Measurements from ENCODE around the gene EGF.
"Not testable (repeated sequence)": the region's sequence is repeated elsewhere in the genome, so short reads cannot be mapped to it uniquely, and the experiment has no call there.

The EGF gene

DNA sequence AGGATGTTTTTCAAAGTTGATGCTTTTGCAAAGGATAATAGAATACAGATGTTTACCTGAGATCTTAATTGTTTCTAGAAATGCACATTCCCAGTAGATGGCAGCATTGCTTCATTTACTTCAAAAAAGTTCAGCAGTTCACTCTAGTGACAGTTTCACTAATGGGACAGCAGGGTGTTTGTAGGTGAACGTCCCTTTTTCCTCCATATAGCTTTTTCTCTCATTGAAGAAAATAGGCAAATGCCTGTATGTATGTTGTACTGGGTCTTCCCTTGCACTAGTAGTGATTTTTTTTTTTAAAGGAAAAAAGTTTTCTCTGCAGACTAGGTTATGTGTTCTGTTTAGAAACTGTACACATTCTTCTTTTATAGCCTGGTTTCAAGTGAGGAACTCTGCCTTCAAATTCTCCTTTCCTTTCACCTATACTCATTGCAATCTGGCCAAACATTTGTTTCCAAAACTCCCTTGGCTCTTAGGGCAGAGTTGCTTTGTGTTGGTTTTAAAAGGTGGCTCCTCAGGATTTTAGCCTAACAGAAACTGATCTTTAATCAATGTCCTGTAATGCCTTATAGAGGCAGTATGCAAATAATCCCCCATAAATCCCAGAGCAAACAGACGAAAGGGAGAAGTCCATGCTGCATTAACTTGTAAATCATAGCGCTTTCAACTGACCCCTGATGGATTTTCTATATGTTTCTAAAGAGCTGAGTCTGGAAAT, 86.3 kb downstream of the EGF start:
- DNase-seq = peak; percentile 61

- DNase-seq = no peak
Observed at GRCh38 chr4:109999585-109999912, 86.9 kb downstream of the EGF start.

GRCh38 chr4:110002326-110002725, 89.6 kb downstream of the EGF start:
- DNase-seq = no peak

DNA sequence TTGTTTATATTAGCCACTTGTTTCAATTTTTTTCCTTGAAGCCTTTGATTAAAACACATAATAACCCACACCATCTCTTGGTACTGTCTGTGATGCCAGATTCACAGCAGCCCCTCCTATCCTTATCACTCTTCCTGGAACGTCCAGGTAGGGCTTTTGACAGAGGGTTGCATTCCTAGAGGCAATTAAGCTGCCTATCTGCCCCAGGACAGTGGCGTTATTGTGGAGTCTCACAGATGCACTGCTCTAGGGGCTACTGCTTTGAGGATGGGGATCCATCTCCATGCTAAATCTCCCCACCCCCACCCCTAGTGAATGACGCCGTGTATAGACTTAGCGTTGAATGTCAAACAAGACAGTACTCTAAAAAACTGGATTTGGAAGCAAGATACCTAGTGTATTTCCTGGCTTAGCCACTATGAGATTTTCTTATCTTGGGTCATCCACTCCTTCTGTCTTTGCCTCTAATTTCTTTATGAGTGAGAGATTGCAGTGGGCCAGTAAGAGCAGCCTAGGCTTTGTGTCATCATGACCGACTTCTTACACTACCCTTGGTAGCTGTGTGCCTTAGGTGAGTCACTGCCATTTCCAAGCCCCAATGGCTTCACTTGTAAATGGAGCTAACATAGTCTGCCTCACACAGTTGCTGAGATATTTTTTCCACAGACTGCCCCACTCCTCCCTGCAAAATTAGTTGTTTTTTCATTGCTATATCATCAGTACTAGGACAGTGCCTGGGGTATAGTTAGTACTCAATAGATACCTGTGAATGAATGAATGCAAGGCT, 90.9 kb downstream of the EGF start:
- peak; percentile 10 for DNase-seq

DNA sequence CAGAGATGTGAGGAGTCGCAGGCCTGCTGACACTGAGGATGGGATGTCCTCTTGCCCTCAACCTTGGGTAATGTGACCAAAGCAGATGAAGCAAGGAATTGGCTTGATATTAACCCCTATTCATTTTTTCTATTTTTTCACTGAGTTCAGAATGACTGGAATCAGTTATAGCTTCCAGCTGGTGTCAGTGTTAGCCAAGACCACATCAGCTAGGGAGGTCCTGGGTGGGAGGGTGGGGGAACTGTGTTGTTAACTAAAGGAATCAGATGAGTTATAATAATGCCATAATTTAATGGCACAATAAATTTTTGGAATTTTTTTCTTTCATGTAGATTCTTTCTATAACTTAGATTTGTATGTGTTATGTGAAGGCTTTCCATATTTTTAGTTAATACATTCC, 91.9 kb downstream of the EGF start:
- no peak for DNase-seq

DNA sequence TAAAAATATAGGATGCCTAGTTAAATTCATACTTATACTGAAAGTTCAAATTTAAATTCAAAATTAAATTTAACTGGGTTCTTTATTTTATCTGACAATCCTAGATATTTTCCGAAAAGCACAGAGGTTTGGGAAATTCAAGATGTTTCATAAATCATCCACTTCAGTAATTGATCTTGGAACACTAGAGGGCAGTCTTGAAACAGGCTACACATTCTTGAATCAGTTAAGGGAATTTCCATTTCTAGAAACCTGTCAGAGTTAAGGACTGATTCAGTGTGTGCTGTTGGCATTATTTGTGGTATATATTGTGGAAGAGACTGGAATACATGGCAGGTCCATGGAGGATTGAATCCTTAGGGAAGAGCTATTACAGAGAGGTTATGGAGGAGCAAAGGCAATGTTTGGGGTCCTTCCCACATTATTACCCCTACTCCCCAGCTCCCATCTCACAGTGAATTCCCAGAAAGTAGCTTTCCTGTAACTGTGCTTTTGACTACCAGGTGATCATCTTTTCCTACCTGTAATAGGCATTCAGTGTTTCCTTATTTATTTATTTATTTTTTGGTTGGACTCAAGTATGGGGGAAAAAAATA, 92.9 kb downstream of the EGF start:
- DNase-seq = peak; percentile 66

- no peak for DNase-seq
Observed at GRCh38 chr4:110007217-110007616, 94.5 kb downstream of the EGF start.

DNA sequence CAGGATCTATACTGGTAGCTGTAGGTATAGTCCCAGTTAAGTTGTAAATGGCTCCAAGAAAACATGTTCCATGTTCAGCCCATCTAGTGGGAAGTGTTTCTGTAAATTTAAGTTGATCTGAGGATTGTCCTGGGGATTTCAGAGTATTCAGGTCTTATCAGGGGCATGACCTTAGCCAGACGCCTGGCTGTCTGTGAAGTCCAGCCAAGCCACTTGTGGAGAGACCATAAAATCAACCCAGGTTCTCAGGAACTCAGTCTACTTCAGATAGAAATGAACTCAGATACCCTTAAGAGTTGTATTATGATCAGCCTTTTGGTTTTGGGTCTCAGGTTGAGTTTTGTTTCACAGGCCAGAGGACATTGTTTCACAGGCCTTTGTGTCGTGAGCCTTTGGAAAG, 95.9 kb downstream of the EGF start:
- DNase-seq = no peak

DNA sequence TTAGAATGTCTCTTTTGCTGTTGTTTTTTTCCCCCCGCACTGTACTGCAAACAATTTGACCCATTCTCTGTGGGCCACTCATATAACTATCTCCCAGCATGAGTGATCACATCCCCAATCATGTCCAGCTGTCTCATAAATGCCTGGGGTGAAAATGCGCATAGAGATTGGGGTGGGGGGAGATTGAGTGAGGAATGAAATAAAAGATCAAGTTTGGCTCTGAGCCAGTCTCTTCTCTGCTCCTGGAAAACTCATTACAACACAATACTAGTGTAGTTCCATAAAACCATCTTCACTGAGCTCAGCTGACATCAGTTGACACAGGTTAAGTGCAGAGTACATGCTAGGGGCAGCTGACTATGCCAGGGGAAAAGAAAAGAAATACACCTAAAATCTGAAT, 96.9 kb downstream of the EGF start:
- no peak for DNase-seq

- no peak for DNase-seq
Observed at GRCh38 chr4:110010797-110011196, 98.1 kb downstream of the EGF start.

DNA sequence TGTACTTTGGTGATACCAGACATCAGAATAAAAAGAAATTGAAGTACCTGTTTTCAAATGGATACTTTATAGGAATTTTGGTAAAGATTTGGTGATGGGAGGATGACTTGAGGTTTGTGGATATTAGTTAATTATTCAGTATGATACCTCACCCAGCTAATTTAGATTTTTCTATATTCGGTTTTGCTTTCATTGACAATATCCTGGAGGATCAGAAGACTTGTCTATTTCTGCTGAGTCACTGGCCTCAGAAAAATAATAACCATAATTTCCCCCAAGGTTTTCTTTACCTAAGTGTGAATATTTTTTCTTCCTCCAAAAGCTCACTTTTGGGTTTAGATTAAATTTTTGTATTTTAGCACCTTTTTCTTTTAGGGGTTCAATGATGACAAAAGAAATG, 100.2 kb downstream of the EGF start:
- no peak for DNase-seq

DNA sequence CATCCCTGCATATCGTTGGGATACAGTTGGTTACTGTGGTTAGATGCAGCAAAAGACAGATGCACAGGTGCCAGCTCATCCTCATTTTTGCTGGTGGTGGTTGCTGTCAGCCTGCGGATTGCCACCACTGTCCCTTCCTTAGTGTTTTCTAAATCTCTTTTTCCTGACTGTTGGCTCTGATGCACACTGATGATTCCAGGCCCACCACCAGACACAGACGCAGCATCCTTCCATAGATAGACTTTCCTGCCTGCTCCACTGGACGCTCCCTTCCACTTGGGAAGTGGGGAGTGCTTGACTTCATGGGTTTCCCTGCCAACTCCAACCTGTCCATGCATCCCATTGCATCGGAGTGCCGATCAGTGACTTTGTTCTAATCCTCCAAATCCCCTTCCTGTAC, 101.5 kb downstream of the EGF start:
- DNase-seq = no peak

DNA sequence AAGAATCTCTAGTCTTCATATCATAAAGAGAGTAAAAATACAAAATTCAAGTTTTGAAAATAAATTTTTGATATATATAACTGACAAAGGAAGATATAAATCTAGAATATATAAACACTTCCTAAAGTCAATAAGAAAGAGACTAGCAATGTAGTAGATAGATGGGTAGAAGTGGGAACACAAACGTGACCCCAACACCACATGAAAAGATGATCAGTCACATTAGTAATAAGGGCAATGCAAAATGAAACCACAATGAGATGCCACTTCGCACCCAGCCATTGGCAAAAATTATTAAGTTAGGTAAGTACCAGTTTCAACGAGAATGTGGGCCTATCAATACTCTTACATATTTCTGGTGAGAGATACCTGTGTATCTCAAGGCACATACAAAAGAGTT, 106.5 kb downstream of the EGF start:
- DNase-seq = no peak

DNA sequence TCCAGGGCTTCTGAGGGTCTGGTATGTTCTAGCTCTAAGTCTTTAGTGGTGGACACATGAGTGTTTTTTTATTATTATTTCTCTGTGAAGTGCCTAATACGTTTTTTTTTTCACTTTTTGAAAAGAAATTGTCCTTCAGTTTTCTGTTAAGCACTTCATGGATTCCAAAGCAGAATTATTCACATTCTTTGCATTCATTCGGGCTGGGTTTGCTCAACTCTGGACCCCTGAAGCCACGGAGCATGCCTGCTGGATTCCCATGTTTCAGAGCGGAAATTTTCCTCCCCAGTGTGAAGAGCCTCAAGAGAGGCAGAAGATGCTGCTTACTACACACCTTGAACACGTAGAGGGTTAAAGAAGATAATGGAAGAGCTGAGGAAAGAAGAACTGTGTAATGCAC, 107.5 kb downstream of the EGF start:
- DNase-seq = peak; percentile 67

GRCh38 chr4:110020646-110021443, 108.2 kb downstream of the EGF start:
- DNase-seq = peak; percentile 10

- DNase-seq = no peak
Observed at GRCh38 chr4:110022457-110022856, 109.8 kb downstream of the EGF start.

DNA sequence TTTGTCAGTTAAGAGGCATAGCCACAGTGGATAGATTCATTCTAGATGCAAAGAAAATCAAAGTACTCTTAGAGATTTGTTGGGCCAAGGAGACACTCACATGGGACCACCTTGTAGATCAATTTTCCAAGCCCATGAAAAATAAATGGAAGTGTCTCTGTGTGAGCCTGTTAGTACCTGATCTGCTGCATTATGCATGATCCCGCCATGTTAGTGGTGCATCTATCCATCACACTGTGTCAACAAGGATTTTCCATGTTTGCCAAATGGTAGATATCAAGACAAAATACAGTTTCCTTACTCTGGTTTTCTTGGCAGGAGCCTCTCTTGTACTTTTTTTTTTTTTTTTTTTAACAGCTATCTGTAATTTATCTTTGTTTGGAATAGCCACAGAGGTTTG, 112.4 kb downstream of the EGF start:
- no peak for DNase-seq

GRCh38 chr4:110025718-110026117, 113.0 kb downstream of the EGF start:
- no peak for DNase-seq

DNA sequence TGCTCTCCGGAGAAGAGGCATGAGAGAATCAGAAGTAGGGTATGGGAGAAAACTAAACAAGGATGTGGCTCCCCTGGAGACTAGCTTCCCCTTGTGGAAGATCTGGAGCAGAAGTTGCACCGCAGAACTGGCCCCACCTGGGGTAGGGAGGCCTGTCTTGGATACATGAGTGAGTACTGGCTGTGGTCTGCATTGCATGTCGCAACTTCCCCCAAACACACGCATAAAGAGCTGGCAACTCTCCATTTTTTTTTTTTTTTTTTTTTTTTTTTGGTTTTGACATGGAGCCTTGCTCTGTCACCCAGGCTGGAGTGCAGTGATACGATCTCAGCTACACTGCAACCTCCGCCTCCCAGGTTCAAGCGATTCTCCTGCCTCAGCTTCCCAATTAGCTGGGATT, 119.9 kb downstream of the EGF start:
- DNase-seq = peak; percentile 14

- no peak for DNase-seq
Observed at GRCh38 chr4:110033355-110034025, 120.8 kb downstream of the EGF start.

DNA sequence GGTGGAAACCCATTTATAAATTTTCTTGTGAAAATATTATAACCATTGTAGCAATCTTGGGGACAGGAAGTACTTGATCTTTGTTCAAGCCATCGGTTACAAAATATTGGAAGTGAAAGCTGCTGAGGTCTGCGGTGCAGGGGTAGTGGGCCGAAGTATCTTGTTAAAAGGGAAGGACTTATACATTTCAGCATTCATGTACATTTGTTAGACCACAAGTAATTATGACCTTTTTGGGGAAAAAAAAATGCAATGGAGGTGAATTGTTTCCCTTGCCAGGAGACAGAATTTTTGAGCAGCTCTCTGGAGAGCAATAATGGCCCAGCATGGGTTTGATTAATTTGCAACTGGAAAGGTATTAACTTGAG, 121.3 kb downstream of the EGF start:
- DNase-seq = no peak

- not testable (repeated sequence) for DNase-seq
Observed at GRCh38 chr4:110039164-110039563, 126.5 kb downstream of the EGF start.

- no peak for DNase-seq
Observed at GRCh38 chr4:110041735-110042134, 129.1 kb downstream of the EGF start.

All from fibroblast of skin of right biceps (primary cell).